ENCODE data around the gene GLTP.
"Not testable (repeated sequence)": the region's sequence is repeated elsewhere in the genome, so short reads cannot be mapped to it uniquely, and the experiment has no call there.

GLTP gene

GRCh38 chr12:109876406-109876805 lies 3.9 kb downstream of the GLTP start:
- DNase-seq, result no peak

- DNase-seq, result no peak
These were observed 4.7 kb downstream of the GLTP start for GRCh38 chr12:109875572-109876131.

GRCh38 chr12:109873653-109874052 lies 6.7 kb downstream of the GLTP start:
- DNase-seq, result no peak

GRCh38 chr12:109871668-109872314 lies 8.6 kb downstream of the GLTP start:
- DNase-seq, result no peak

- DNase-seq, result no peak
These were observed 9.7 kb downstream of the GLTP start for GRCh38 chr12:109870648-109871047.

GRCh38 chr12:109868182-109869051 lies 11.9 kb downstream of the GLTP start:
- DNase-seq, result no peak

GRCh38 chr12:109864916-109865315 lies 15.4 kb downstream of the GLTP start:
- DNase-seq, result no peak

GRCh38 chr12:109863847-109864712 lies 16.3 kb downstream of the GLTP start:
- no peak for DNase-seq

- DNase-seq, result not testable (repeated sequence)
These were observed 17.9 kb downstream of the GLTP start for GRCh38 chr12:109862491-109862890.

GRCh38 chr12:109861689-109862314 lies 18.5 kb downstream of the GLTP start:
- DNase-seq, result no peak

GRCh38 chr12:109860977-109861376 lies 19.4 kb downstream of the GLTP start:
- no peak for DNase-seq

GRCh38 chr12:109858764-109859163 lies 21.6 kb downstream of the GLTP start:
- DNase-seq, result no peak

GRCh38 chr12:109857715-109858114 lies 22.6 kb downstream of the GLTP start:
- no peak for DNase-seq

GRCh38 chr12:109855377-109855776 lies 25.0 kb downstream of the GLTP start:
- no peak for DNase-seq

- DNase-seq, result not testable (repeated sequence)
These were observed 29.8 kb downstream of the GLTP start for GRCh38 chr12:109850518-109850917.

- no peak for DNase-seq
These were observed 33.1 kb downstream of the GLTP start for GRCh38 chr12:109847142-109847735.

GRCh38 chr12:109845824-109846205 lies 34.5 kb downstream of the GLTP start:
- no peak for DNase-seq

- DNase-seq, result peak; percentile 38
These were observed 35.1 kb downstream of the GLTP start for GRCh38 chr12:109844983-109845823.

GRCh38 chr12:109844091-109844490 lies 36.2 kb downstream of the GLTP start:
- DNase-seq, result no peak

- DNase-seq, result no peak
These were observed 38.3 kb downstream of the GLTP start for GRCh38 chr12:109842021-109842420.

- no peak for DNase-seq
These were observed 39.0 kb downstream of the GLTP start for GRCh38 chr12:109841356-109841755.

All from amniotic stem cell (primary cell).